Measurements from ENCODE around the gene GSTA5.

GRCh38 chr6:52801188-52801841, 39.3 kb downstream of the GSTA5 start:
- no peak for TF ChIP-seq POLR2AphosphoS5 (IDR thresholded peaks at IDR 0.05)
- TF ChIP-seq CTCF (IDR thresholded peaks at IDR 0.05), result no peak
- TF ChIP-seq EP300 (IDR thresholded peaks at IDR 0.05), result no peak
- TF ChIP-seq POLR2A (IDR thresholded peaks at IDR 0.05), result no peak

Measured in gastroesophageal sphincter (tissue), 3 donors.